Measurements from ENCODE around the gene TRABD2A. TPM values are rescaled to one million over a fixed set of nuclear protein-coding genes. Genes with fewer than 3 reads are reported as not detected.

TRABD2A gene
- total RNA-seq, 1 experiment from 2014 or later = 4.6 TPM

- CTCF ChIA-PET = interaction anchor here (1.5 kb wide), 1 partner anchor 37 kb away, joined by 5 read pairs; no protein-coding TSS in a partner anchor
Observed at GRCh38 chr2:84889332-84889731, 8.4 kb upstream of the TRABD2A start.

More at GRCh38 chr2:84889332-84889731, 8.4 kb upstream of the TRABD2A start:
- no peak overlapping the region for H3K4me2 ChIP-seq (ENCODE audit: low read length)
- TF ChIP-seq POLR2A (IDR thresholded peaks at IDR 0.05; ENCODE audit: borderline replicate concordance, extremely low read depth, insufficient read depth, insufficient read length) (no peak), TCF7L2 (IDR thresholded peaks at IDR 0.05; ENCODE audit: borderline replicate concordance, extremely low read depth, insufficient read depth, insufficient read length) (no peak), JUND (IDR thresholded peaks at IDR 0.05) (no peak), ZNF274 (IDR thresholded peaks at IDR 0.05; ENCODE audit: low read depth, low read length) (no peak), SP1 (IDR thresholded peaks at IDR 0.05; ENCODE audit: low read depth) (no peak), ATF3 (IDR thresholded peaks at IDR 0.05) (no peak), EZH2phosphoT487 (IDR thresholded peaks at IDR 0.05; ENCODE audit: borderline replicate concordance) (no peak), POLR2AphosphoS5 (IDR thresholded peaks at IDR 0.05; ENCODE audit: low read depth, low read length) (no peak), CTCF (IDR thresholded peaks at IDR 0.05 in 2 of 3, conservative IDR thresholded peaks at IDR 0.05 in 1 of 3; ENCODE audit: borderline replicate concordance in 1 of 3, insufficient read depth in 1 of 3, low read depth in 2 of 3, low read length in 2 of 3) (no peak), RAD21 (IDR thresholded peaks at IDR 0.05; ENCODE audit: low read depth) (no peak), MAX (IDR thresholded peaks at IDR 0.05) (no peak), REST (IDR thresholded peaks at IDR 0.05; ENCODE audit: low read depth) (no peak), CEBPB (IDR thresholded peaks at IDR 0.05; ENCODE audit: low read depth) (no peak), ZFX (IDR thresholded peaks at IDR 0.05) (no peak), ELF1 (IDR thresholded peaks at IDR 0.05; ENCODE audit: borderline replicate concordance, low read depth) (no peak), CBX3 (IDR thresholded peaks at IDR 0.05; ENCODE audit: low read depth) (no peak), SRF (IDR thresholded peaks at IDR 0.05; ENCODE audit: low read depth) (no peak), ZBTB33 (IDR thresholded peaks at IDR 0.05; ENCODE audit: extremely low read depth, insufficient replicate concordance, low read length) (no peak), SIN3A (IDR thresholded peaks at IDR 0.05; ENCODE audit: low read depth) (no peak)
- peaks cover 0 to 6% of the 10 kb centered on the region in 2 experiments; a peak in 2 of 4 replicates for H3K4me1 ChIP-seq (ENCODE audit: control insufficient read depth in 1 of 2, insufficient read depth in 2 of 2, low read length in 2 of 2)
- RAD21 ChIA-PET (ENCODE audit: low non-redundant PET in 1 of 2, low total read pairs in 2 of 2, uncharacterized antibody in 2 of 2, unreplicated experiment in 2 of 2) = no interaction called here
- H4K20me1 ChIP-seq (ENCODE audit: insufficient read depth) = no peaks in the 10 kb centered on the region
- H3K9me2 ChIP-seq (ENCODE audit: insufficient read depth) = no peaks in the 10 kb centered on the region
- POLR2A ChIA-PET = interaction anchor here (1.0 kb wide), 1 partner anchor 31 kb away, joined by 4 read pairs; no protein-coding TSS in a partner anchor
- DNase-seq (ENCODE audit: low read depth, low spot score) (no peak), ATAC-seq (no peak)
- H3K36me3 ChIP-seq (ENCODE audit: control insufficient read depth in 1 of 2, insufficient read depth in 2 of 2, low read length in 2 of 2) = no peaks in the 10 kb centered on the region
- H3K9me3 ChIP-seq (ENCODE audit: control insufficient read depth in 1 of 2, insufficient read depth in 1 of 2, low read depth in 1 of 2, low read length in 2 of 2) = no peaks in the 10 kb centered on the region
- no peak overlapping the region for H2AFZ ChIP-seq (ENCODE audit: low read depth, low read length, poor library complexity, severe bottlenecking)
- no peaks in the 10 kb centered on the region for H3K27me3 ChIP-seq (ENCODE audit: insufficient read depth, low read length)
- H3K79me2 ChIP-seq (ENCODE audit: insufficient read depth, low read length) = no peaks in the 10 kb centered on the region
- BruUV-seq (replicated peaks) = no TSS peak
- intact Hi-C loops (cut with micrococcal nuclease) = no loop called here
- no peak overlapping the region for H3K27ac ChIP-seq (ENCODE audit: low read depth, low read length)
- H3K9ac ChIP-seq (ENCODE audit: low read length) = no peak overlapping the region
- no peak overlapping the region for H3K4me3 ChIP-seq (replicated peaks in 1 of 2; ENCODE audit: low read depth in 1 of 2, low read length in 2 of 2)
